Activated T-cell treated with anti-CD3 and anti-CD28 coated beads, Interleukin-2, amount 50 U/mL, for 4 hours (primary cell): ENCODE results near the gene HEXD. TPM values are rescaled to one million over a fixed set of nuclear protein-coding genes. Genes with fewer than 3 reads are reported as not detected.

Source experiments
- ATAC-seq, 2 donors: fragments of 200-7000 bp; cut with Tn5 transposase; one replicate each; pipeline ENCODE4 v1.10.0; 2021
- DNase-seq: peaks from one replicate; pipeline ENCODE4 v3.0.0-alpha.2; 2020
- H3K27me3 Mint-ChIP-seq: one replicate; pipeline ENCODE4 v1.8.0; 2021; ENCODE audit warnings: low read depth, mixed read lengths
- H3K36me3 Mint-ChIP-seq: one replicate; pipeline ENCODE4 v1.8.0; 2022; ENCODE audit warnings: mixed read lengths; ENCODE audit not compliant: insufficient read depth
- H3K4me1 Mint-ChIP-seq: one replicate; pipeline ENCODE4 v1.8.0; 2021; ENCODE audit warnings: low read depth, mixed read lengths
- H3K4me3 Mint-ChIP-seq: one replicate; pipeline ENCODE4 v1.8.0; 2021; ENCODE audit warnings: mild to moderate bottlenecking, moderate library complexity, mixed read lengths
- H3K9me3 Mint-ChIP-seq: one replicate; pipeline ENCODE4 v1.8.0; 2021; ENCODE audit warnings: mixed read lengths
- total RNA-seq, 3 donors: library from RNA; stranded (reverse); gene quantifications; one replicate each; pipeline ENCODE4 v1.2.1, GENCODE V29; 2021

HEXD gene
- total RNA-seq, 3 donors from 2014 or later = 16.5 to 19.9 (median 19.0) TPM

GRCh38 chr17:82412535-82413520 is 5.3 kb upstream of the HEXD start:
- ATAC-seq = no peak
- Mint-ChIP-seq H3K4me3 (peak overlapping the region; percentile 21), H3K27me3 (no peaks in the 10 kb centered on the region), H3K4me1 (peaks cover 16% of the 10 kb centered on the region), H3K36me3 (peaks cover 10% of the 10 kb centered on the region), H3K9me3 (no peaks in the 10 kb centered on the region)
- DNase-seq = no peak

GRCh38 chr17:82414548-82415281 is 3.4 kb upstream of the HEXD start:
- peak; percentile 72 for DNase-seq
- Mint-ChIP-seq H3K27me3 (no peaks in the 10 kb centered on the region), H3K4me3 (no peak overlapping the region), H3K4me1 (peaks cover 22% of the 10 kb centered on the region), H3K9me3 (no peaks in the 10 kb centered on the region), H3K36me3 (peaks cover 5% of the 10 kb centered on the region)
- peak; percentile 19 to 20 for ATAC-seq

- Mint-ChIP-seq H3K9me3 (no peaks in the 10 kb centered on the region), H3K36me3 (peaks cover 7% of the 10 kb centered on the region), H3K4me1 (peaks cover 28% of the 10 kb centered on the region), H3K27me3 (no peaks in the 10 kb centered on the region), H3K4me3 (no peak overlapping the region)
- no peak for ATAC-seq
- DNase-seq = no peak
These were observed 2.8 kb upstream of the HEXD start for GRCh38 chr17:82415336-82415735.

GRCh38 chr17:82415786-82416185 is 2.4 kb upstream of the HEXD start:
- Mint-ChIP-seq H3K36me3 (peaks cover 7% of the 10 kb centered on the region), H3K4me3 (no peak overlapping the region), H3K4me1 (peaks cover 28% of the 10 kb centered on the region), H3K9me3 (no peaks in the 10 kb centered on the region), H3K27me3 (no peaks in the 10 kb centered on the region)
- ATAC-seq (no peak), DNase-seq (no peak)

- H3K4me3 Mint-ChIP-seq = no peak overlapping the region
- ATAC-seq (no peak), DNase-seq (no peak)
- peaks cover 12% of the 10 kb centered on the region for H3K36me3 Mint-ChIP-seq
- no peaks in the 10 kb centered on the region for H3K9me3 Mint-ChIP-seq
- peaks cover 30% of the 10 kb centered on the region for H3K4me1 Mint-ChIP-seq
- no peaks in the 10 kb centered on the region for H3K27me3 Mint-ChIP-seq
These were observed 1.9 kb upstream of the HEXD start for GRCh38 chr17:82416264-82416663.

GRCh38 chr17:82416771-82417170 is 1.4 kb upstream of the HEXD start:
- DNase-seq (no peak), ATAC-seq (no peak)
- Mint-ChIP-seq H3K27me3 (no peaks in the 10 kb centered on the region), H3K36me3 (peaks cover 16% of the 10 kb centered on the region), H3K4me3 (no peak overlapping the region), H3K9me3 (no peaks in the 10 kb centered on the region), H3K4me1 (peaks cover 30% of the 10 kb centered on the region)

GRCh38 chr17:82419540-82419939 is 1.4 kb downstream of the HEXD start:
- no peak for ATAC-seq
- Mint-ChIP-seq H3K4me1 (peaks cover 25% of the 10 kb centered on the region), H3K9me3 (no peaks in the 10 kb centered on the region), H3K36me3 (peaks cover 15% of the 10 kb centered on the region), H3K4me3 (peak overlapping the region; percentile 79), H3K27me3 (no peaks in the 10 kb centered on the region)
- DNase-seq = no peak

GRCh38 chr17:82424001-82424862 is 6.1 kb downstream of the HEXD start:
- peak; percentile 50 for DNase-seq
- H3K9me3 Mint-ChIP-seq = no peaks in the 10 kb centered on the region
- peaks cover 18% of the 10 kb centered on the region for H3K4me1 Mint-ChIP-seq
- ATAC-seq = peak; percentile 61 to 80
- no peaks in the 10 kb centered on the region for H3K27me3 Mint-ChIP-seq
- peaks cover 15% of the 10 kb centered on the region for H3K36me3 Mint-ChIP-seq
- no peak overlapping the region for H3K4me3 Mint-ChIP-seq

GRCh38 chr17:82424863-82425159 is 6.7 kb downstream of the HEXD start:
- Mint-ChIP-seq H3K4me3 (no peak overlapping the region), H3K27me3 (no peaks in the 10 kb centered on the region), H3K4me1 (peaks cover 18% of the 10 kb centered on the region), H3K9me3 (no peaks in the 10 kb centered on the region), H3K36me3 (peaks cover 20% of the 10 kb centered on the region)
- DNase-seq (no peak), ATAC-seq (no peak)

- DNase-seq (no peak), ATAC-seq (no peak)
- Mint-ChIP-seq H3K9me3 (no peaks in the 10 kb centered on the region), H3K36me3 (peaks cover 12% of the 10 kb centered on the region), H3K4me3 (no peak overlapping the region), H3K4me1 (peaks cover 18% of the 10 kb centered on the region), H3K27me3 (no peaks in the 10 kb centered on the region)
These were observed 10.4 kb downstream of the HEXD start for GRCh38 chr17:82428546-82428945.

GRCh38 chr17:82429824-82430223 is 11.7 kb downstream of the HEXD start:
- Mint-ChIP-seq H3K36me3 (peaks cover 13% of the 10 kb centered on the region), H3K27me3 (no peaks in the 10 kb centered on the region), H3K4me3 (no peak overlapping the region), H3K9me3 (no peaks in the 10 kb centered on the region), H3K4me1 (peaks cover 23% of the 10 kb centered on the region)
- no peak for DNase-seq
- ATAC-seq = no peak

GRCh38 chr17:82432017-82432416 is 13.9 kb downstream of the HEXD start:
- DNase-seq = no peak
- ATAC-seq = no peak
- Mint-ChIP-seq H3K4me1 (peaks cover 25% of the 10 kb centered on the region), H3K27me3 (no peaks in the 10 kb centered on the region), H3K9me3 (no peaks in the 10 kb centered on the region), H3K36me3 (peaks cover 13% of the 10 kb centered on the region), H3K4me3 (no peak overlapping the region)

- peaks cover 13% of the 10 kb centered on the region for H3K36me3 Mint-ChIP-seq
- no peak for ATAC-seq
- no peak overlapping the region for H3K4me3 Mint-ChIP-seq
- no peaks in the 10 kb centered on the region for H3K9me3 Mint-ChIP-seq
- peaks cover 25% of the 10 kb centered on the region for H3K4me1 Mint-ChIP-seq
- H3K27me3 Mint-ChIP-seq = no peaks in the 10 kb centered on the region
- DNase-seq = no peak
These were observed 15.5 kb downstream of the HEXD start for GRCh38 chr17:82433560-82434215.

GRCh38 chr17:82434216-82434565 is 16.0 kb downstream of the HEXD start:
- Mint-ChIP-seq H3K27me3 (no peaks in the 10 kb centered on the region), H3K9me3 (no peaks in the 10 kb centered on the region), H3K4me1 (peaks cover 23% of the 10 kb centered on the region), H3K36me3 (peaks cover 13% of the 10 kb centered on the region), H3K4me3 (no peak overlapping the region)
- peak; percentile 65 to 66 for ATAC-seq
- no peak for DNase-seq
